Endothelial cell of umbilical vein (primary cell): Measurements from ENCODE around the gene FMN2. TPM values are rescaled to one million over a fixed set of nuclear protein-coding genes. Genes with fewer than 3 reads are reported as not detected.

ENCODE experiments used
- BruUV-seq: library from RNA; stranded (reverse); fragments of 400-500 nt; replicated peaks from 2 replicates; lab custom pipeline; 2021; lab: Mats Ljungman, UMichigan
- CTCF ChIA-PET: fragments of 300-600, 350-600 bp; sonication (Branson Sonifier 250); formaldehyde crosslinking; loops from one replicate; lab custom pipeline; 2021; ENCODE audit warnings: antibody characterized with exemption, inconsistent platforms; lab: Charles Lee
- POLR2A ChIA-PET: fragments of 300-600, 350-600 bp; sonication (Branson Sonifier 250); formaldehyde crosslinking; loops from one replicate; lab custom pipeline; 2021; ENCODE audit warnings: antibody characterized with exemption, inconsistent platforms; lab: Charles Lee
- DNase-seq: peaks from one replicate; pipeline ENCODE4 v3.0.0-alpha.2; 2011; ENCODE audit warnings: low read depth, low spot score
- FAIRE-seq: peaks from 2 replicates; lab custom pipeline; 2011; peaks lifted over from hg19 to GRCh38; lab: Jason Lieb, UNC
- H2AFZ ChIP-seq: 2 replicates; pipeline ENCODE4 v1.6.0; 2012; ENCODE audit warnings: low read depth, low read length, control low read depth, inconsistent platforms
- H3K27ac ChIP-seq: 2 replicates; pipeline ENCODE4 v1.5.1; 2011; ENCODE audit warnings: low read depth, mild to moderate bottlenecking, control low read depth, low read length, moderate library complexity; ENCODE audit not compliant: insufficient read depth
- H3K27me3 ChIP-seq, 2 experiments: 2 replicates each; pipeline versions ENCODE4 v1.6.0 to v1.6.1; 2011; ENCODE audit warnings: low read length in 2 of 2, mixed read lengths in 1 of 2; ENCODE audit not compliant: control insufficient read depth in 2 of 2, insufficient read depth in 2 of 2
- H3K36me3 ChIP-seq, 2 experiments: 2 replicates in 1 of 2; 3 replicates in 1 of 2; pipeline ENCODE4 v1.5.1; 2011; ENCODE audit warnings: low read length in 2 of 2, mild to moderate bottlenecking in 1 of 2, moderate library complexity in 1 of 2; ENCODE audit not compliant: control insufficient read depth in 2 of 2, insufficient read depth in 2 of 2; ENCODE audit errors: extremely low read depth in 1 of 2
- H3K4me1 ChIP-seq: 3 replicates; pipeline ENCODE4 v1.5.1; 2011; ENCODE audit warnings: mild to moderate bottlenecking, low read length; ENCODE audit not compliant: control insufficient read depth, insufficient read depth; ENCODE audit errors: extremely low read depth
- H3K4me2 ChIP-seq: 2 replicates; pipeline ENCODE4 v1.6.1; 2011; ENCODE audit warnings: low read length, control low read depth, mixed read lengths; ENCODE audit not compliant: insufficient read depth
- H3K4me3 ChIP-seq, 3 experiments: fragments of 200-600 bp in 1 of 3; sonication (generic), shearing (Covaris generic) in 1 of 3; replicated peaks in 1 of 3; 2 replicates each; pipeline ENCODE4 v1.5.1; 2011 to 2016; ENCODE audit warnings: control low read depth in 3 of 3, low read length in 3 of 3, mild to moderate bottlenecking in 2 of 3, inconsistent platforms in 1 of 3, low read depth in 1 of 3, moderate library complexity in 1 of 3; ENCODE audit not compliant: insufficient read depth in 1 of 3
- H3K79me2 ChIP-seq: 2 replicates; pipeline ENCODE4 v1.6.0; 2012; ENCODE audit warnings: low read length, inconsistent platforms; ENCODE audit not compliant: control insufficient read depth, insufficient read depth
- H3K9ac ChIP-seq: replicated peaks from 2 replicates; pipeline ENCODE3; 2011; ENCODE audit warnings: low read length, control low read depth; ENCODE audit not compliant: insufficient read depth; ENCODE audit errors: extremely low read depth
- H3K9me1 ChIP-seq: replicated peaks from 3 replicates; pipeline ENCODE4 v1.6.0; 2011; ENCODE audit warnings: mild to moderate bottlenecking, low read length; ENCODE audit not compliant: control insufficient read depth, insufficient read depth; ENCODE audit errors: extremely low read depth
- H3K9me3 ChIP-seq: replicated peaks from 2 replicates; pipeline ENCODE4 v1.5.1; 2012; ENCODE audit warnings: low read length, inconsistent platforms; ENCODE audit not compliant: control insufficient read depth, insufficient read depth
- H4K20me1 ChIP-seq: replicated peaks from 2 replicates; pipeline ENCODE3; 2011; ENCODE audit warnings: mild to moderate bottlenecking, low read length; ENCODE audit not compliant: control insufficient read depth, insufficient read depth; ENCODE audit errors: extremely low read depth
- CTCF ChIP-seq, 2 donors: IDR thresholded peaks; 1 replicate in 1 of 2; 2 replicates in 1 of 2; pipeline ENCODE4 v1.5.1; 2011; ENCODE audit warnings: low read length in 2 of 2, mild to moderate bottlenecking in 2 of 2, moderate library complexity in 2 of 2, control low read depth in 1 of 2, inconsistent platforms in 1 of 2, low read depth in 1 of 2; ENCODE audit not compliant: insufficient read depth in 1 of 2; ENCODE audit errors: extremely low read depth in 1 of 2
- EZH2 ChIP-seq: IDR thresholded peaks from 2 replicates; pipeline ENCODE4 v1.6.1; 2012; ENCODE audit warnings: borderline replicate concordance, low read depth, mild to moderate bottlenecking, moderate library complexity, low read length, inconsistent platforms; ENCODE audit not compliant: severe bottlenecking
- FOS ChIP-seq: IDR thresholded peaks from 2 replicates; pipeline ENCODE4 v1.6.1; 2011; ENCODE audit warnings: mild to moderate bottlenecking, low read length, moderate library complexity, borderline replicate concordance; ENCODE audit not compliant: insufficient read depth
- GATA2 ChIP-seq: IDR thresholded peaks from 2 replicates; pipeline ENCODE4 v1.7.0; 2011; ENCODE audit warnings: low read depth, mild to moderate bottlenecking, moderate library complexity, mixed read lengths, low read length; ENCODE audit not compliant: insufficient read length, insufficient read depth
- JUN ChIP-seq: IDR thresholded peaks from 2 replicates; pipeline ENCODE4 v1.6.1; 2011; ENCODE audit warnings: borderline replicate concordance, low read depth; ENCODE audit not compliant: insufficient read length, insufficient read depth
- MAX ChIP-seq: IDR thresholded peaks from 2 replicates; pipeline ENCODE4 v1.6.1; 2011; ENCODE audit not compliant: insufficient read depth, insufficient read length
- MYC ChIP-seq: IDR thresholded peaks from one replicate; pipeline ENCODE4 v1.6.1; 2011; ENCODE audit warnings: mild to moderate bottlenecking, low read depth, low read length
- POLR2A ChIP-seq: IDR thresholded peaks from 2 replicates; pipeline ENCODE4 v1.6.1; 2012; ENCODE audit warnings: low read depth, mild to moderate bottlenecking, control low read depth, low read length
- POLR2AphosphoS5 ChIP-seq: IDR thresholded peaks from 2 replicates; pipeline ENCODE4 v1.6.1; 2012; ENCODE audit warnings: low read depth, mild to moderate bottlenecking, control low read depth, low read length, moderate library complexity; ENCODE audit not compliant: insufficient read depth
- dilution Hi-C: fragments of 300-500 bp; cut with MboI; formaldehyde crosslinking; loops from one replicate; pipeline ENCODE4 v1.15.0; 2019; ENCODE audit warnings: low sequenced_read_pairs; ENCODE audit not compliant: extremely low pct_ligation_motif_present
- intact Hi-C: fragments of 100-400 bp; cut with micrococcal nuclease; formaldehyde crosslinking; loops from one replicate; pipeline ENCODE4 v1.10.0; 2022
- polyA plus RNA-seq, 4 experiments: library from polyadenylated mRNA; depleted of rRNA in 3 of 4; stranded (reverse) in 3 of 4; unstranded in 1 of 4; fragments of >200 nt; gene quantifications; 2 replicates each; pipeline versions ENCODE4 v1.2.1 to v1.2.3, GENCODE V29; 2011 to 2012; ENCODE audit warnings: missing spikeins in 1 of 4
- total RNA-seq: library from RNA; stranded (reverse); gene quantifications from 2 replicates; pipeline ENCODE4 v1.2.3, GENCODE V29; 2021

The FMN2 gene
- total and polyA plus RNA-seq, 2 donors (not counting 3 experiments of a cell fraction or from before 2014, with no cell fraction given): not detected

- TF ChIP-seq CTCF (IDR thresholded peaks at IDR 0.05; ENCODE audit: extremely low read depth in 1 of 2, insufficient read depth in 1 of 2, low read depth in 1 of 2, low read length in 2 of 2) (no peak), FOS (no peak), JUN (no peak), POLR2AphosphoS5 (no peak), MYC (no peak), POLR2A (no peak), MAX (no peak), EZH2 (no peak), GATA2 (no peak)
- Histone ChIP-seq H3K4me2 (no peak overlapping the region), H3K9me1 (no peaks in the 10 kb centered on the region), H3K9me3 (peaks cover 2% of the 10 kb centered on the region), H2AFZ (no peak overlapping the region), H3K9ac (no peak overlapping the region), H3K4me1 (no peaks in the 10 kb centered on the region), H3K27me3 (no peaks in the 10 kb centered on the region), H3K79me2 (no peaks in the 10 kb centered on the region), H3K27ac (no peak overlapping the region), H4K20me1 (no peaks in the 10 kb centered on the region), H3K36me3 (no peaks in the 10 kb centered on the region), H3K4me3 (no peak overlapping the region)
- dilution Hi-C loops: no loop called here
- BruUV-seq: no TSS peak
- no peak for DNase-seq
- intact Hi-C loops: no loop called here
- POLR2A ChIA-PET: no interaction called here
- CTCF ChIA-PET: no interaction called here
- FAIRE-seq: no peak
Observed at GRCh38 chr1:240503558-240503957, 411.9 kb downstream of the FMN2 start.
